Gastroesophageal sphincter (tissue), 3 donors: ENCODE measurements around the gene AKAP3.

ENCODE experiments used
- CTCF ChIP-seq, 4 experiments: fragments of 200-600 bp in 2 of 4; fragments of 450-650 bp in 2 of 4; sonication (generic) in 1 of 4; IDR thresholded peaks; one replicate each; pipeline ENCODE4 v1.5.1; 2017 to 2019; ENCODE audit warnings: antibody characterized with exemption in 4 of 4, mild to moderate bottlenecking in 2 of 4, moderate library complexity in 2 of 4
- EP300 ChIP-seq: sonication (generic); formaldehyde crosslinking; IDR thresholded peaks from one replicate; pipeline ENCODE4 v1.6.1; 2017; ENCODE audit warnings: antibody characterized with exemption, mild to moderate bottlenecking
- POLR2A ChIP-seq, 2 donors: fragments of 450-650 bp; IDR thresholded peaks; one replicate each; pipeline ENCODE4 v1.6.1; 2017; ENCODE audit warnings: antibody characterized with exemption in 2 of 2, mild to moderate bottlenecking in 2 of 2, moderate library complexity in 1 of 2

GRCh38 chr12:4584281-4584680, 64.6 kb downstream of the AKAP3 start:
- no peak for TF ChIP-seq CTCF (IDR thresholded peaks at IDR 0.05)
- no peak for TF ChIP-seq POLR2A (IDR thresholded peaks at IDR 0.05)
- no peak for TF ChIP-seq EP300
